A549 (cell line): ENCODE results near the gene ZNG1B. TPM values are rescaled to one million over a fixed set of nuclear protein-coding genes. Genes with fewer than 3 reads are reported as not detected.
A peak's percentile ranks its signal among the peaks of the same experiment; 100 is the strongest.
"Not testable (repeated sequence)": the region's sequence is repeated elsewhere in the genome, so short reads cannot be mapped to it uniquely, and the experiment has no call there.

ENCODE experiments used
- ATAC-seq, 2 experiments: fragments of 200-7000 bp in 1 of 2; fragments of >200 bp in 1 of 2; cut with Nextera tagmentation in 1 of 2; cut with Tn5 transposase in 1 of 2; 3 replicates each; pipeline versions ENCODE4 v1.8.0 to v1.9.1; 2018 to 2020; ENCODE audit warnings: mild to moderate bottlenecking in 1 of 2, moderate library complexity in 1 of 2
- CTCF ChIA-PET: fragments of 300-600 bp; sonication (Branson Sonifier 250); formaldehyde crosslinking; extraction: SDS; loops from one replicate; lab custom pipeline; 2021; ENCODE audit warnings: antibody characterized with exemption, inconsistent platforms; lab: Yijun Ruan, JAX
- POLR2A ChIA-PET: fragments of 350-600 bp; formaldehyde crosslinking; extraction: SDS; loops from one replicate; lab custom pipeline; 2021; ENCODE audit warnings: antibody characterized with exemption, inconsistent platforms; lab: Yijun Ruan, JAX
- DNase-seq, 2 experiments: peaks; one replicate each; pipeline versions ENCODE4 v3.0.0 to v3.0.0-alpha.2; 2011 to 2016; ENCODE audit warnings: low read depth in 1 of 2, low spot score in 1 of 2
- FAIRE-seq: peaks from 2 replicates; lab custom pipeline; 2011; peaks lifted over from hg19 to GRCh38; lab: Jason Lieb, UNC
- H3K27ac ChIP-seq, 2 experiments: fragments of >200 bp; sonication (Bioruptor Twin); formaldehyde crosslinking; 3 replicates each; pipeline ENCODE4 v1.5.1; 2016 to 2017
- H3K4me1 ChIP-seq: fragments of >200 bp; sonication (Bioruptor Twin); formaldehyde crosslinking; 3 replicates; pipeline ENCODE4 v1.6.1; 2016
- H3K4me2 ChIP-seq: fragments of >200 bp; sonication (Bioruptor Twin); formaldehyde crosslinking; 3 replicates; pipeline ENCODE4 v1.6.1; 2016
- H3K4me3 ChIP-seq: fragments of >200 bp; sonication (Bioruptor Twin); formaldehyde crosslinking; 3 replicates; pipeline ENCODE4 v1.5.1; 2016
- H3K9me3 ChIP-seq: fragments of >200 bp; sonication (Bioruptor Twin); formaldehyde crosslinking; 3 replicates; pipeline ENCODE4 v1.6.1; 2016
- CEBPB ChIP-seq, 2 experiments: fragments of >200 bp in 1 of 2; sonication (Bioruptor Twin) in 1 of 2; formaldehyde crosslinking in 1 of 2; IDR thresholded peaks; 2 replicates each; pipeline ENCODE4 v1.6.1; 2012 to 2016
- CTCF ChIP-seq: fragments of >200 bp; sonication (Bioruptor Twin); formaldehyde crosslinking; IDR thresholded peaks from 3 replicates; pipeline ENCODE4 v1.5.1; 2016
- ESRRA ChIP-seq: fragments of 150-350 bp; IDR thresholded peaks from 2 replicates; pipeline ENCODE4 v1.6.1; 2014; ENCODE audit warnings: mild to moderate bottlenecking, low read length, borderline replicate concordance
- FOXS1 ChIP-seq: fragments of 250-450 bp; sonication (Bioruptor Pico); IDR thresholded peaks from 2 replicates; pipeline ENCODE4 v1.5.0; 2020; ENCODE audit warnings: mild to moderate bottlenecking, moderate library complexity
- GATA3 ChIP-seq: IDR thresholded peaks from 2 replicates; pipeline ENCODE4 v1.6.1; 2012; ENCODE audit warnings: borderline replicate concordance
- HOXA7 ChIP-seq: fragments of 250-450 bp; sonication (Bioruptor Pico); IDR thresholded peaks from 2 replicates; pipeline ENCODE4 v1.5.0; 2020; ENCODE audit warnings: mild to moderate bottlenecking, moderate library complexity
- NR3C1 ChIP-seq: fragments of >200 bp; sonication (Bioruptor Twin); formaldehyde crosslinking; IDR thresholded peaks from 3 replicates; pipeline ENCODE4 v1.6.1; 2017
- PHF8 ChIP-seq: fragments of 200-600 bp; sonication (generic); IDR thresholded peaks from 2 replicates; pipeline ENCODE4 v1.6.1; 2016; ENCODE audit warnings: low read depth, mild to moderate bottlenecking, antibody characterized with exemption, moderate library complexity, borderline replicate concordance
- RAD21 ChIP-seq, 2 experiments: fragments of >200 bp in 1 of 2; sonication (Bioruptor Twin) in 1 of 2; formaldehyde crosslinking in 1 of 2; IDR thresholded peaks in 1 of 2; conservative IDR thresholded peaks in 1 of 2; 2 replicates in 1 of 2; 3 replicates in 1 of 2; pipeline ENCODE4 v1.6.1; 2012 to 2018; ENCODE audit warnings: inconsistent platforms in 1 of 2
- SMC3 ChIP-seq: fragments of >200 bp; sonication (Bioruptor Twin); formaldehyde crosslinking; IDR thresholded peaks from 3 replicates; pipeline ENCODE4 v1.6.1; 2018; ENCODE audit warnings: inconsistent platforms
- TP53 ChIP-seq: fragments of 250-450 bp; sonication (Bioruptor Pico); IDR thresholded peaks from 2 replicates; pipeline ENCODE4 v1.5.0; 2021; ENCODE audit warnings: mild to moderate bottlenecking, moderate library complexity
- WGBS: methylation state at CpG from one replicate; pipeline ENCODE4 v1.1.6; 2017; ENCODE audit errors: missing lambda C conversion rate; 5-methylcytosine and 5-hydroxymethylcytosine counted together
- polyA plus RNA-seq, 4 experiments: library from polyadenylated mRNA; depleted of rRNA in 3 of 4; stranded (reverse); fragments of >200 nt; fragmentation: RNase III in 1 of 4; extraction: RNeasy Plus Mini Kit Qiagen cat#74134 plus additional on column Dnase treatment in 1 of 4; gene quantifications; 2 replicates in 3 of 4; 3 replicates in 1 of 4; pipeline ENCODE4 v1.2.3, GENCODE V29; 2011 to 2017

Gene ZNG1B
- polyA plus RNA-seq, 2 of the 4 experiments (the other 2 are of a cell fraction), result 49.7 to 64.6 TPM

GRCh38 chr2:113391073-113391472 is 46.4 kb upstream of the ZNG1B start (continued):
- no peak for TF ChIP-seq ESRRA
- TF ChIP-seq TP53, result no peak
- TF ChIP-seq, all 56 proteins: peak for 0

- CTCF ChIA-PET, result interaction anchor here (3.0 kb wide), 1 partner anchor 16 kb away, joined by 10 read pairs; no protein-coding TSS in a partner anchor
- ATAC-seq, result no peak
- Histone ChIP-seq H3K4me3 (no peak overlapping the region), H3K27ac (no peak overlapping the region), H3K4me2 (no peak overlapping the region), H3K9me3 (no peaks in the 10 kb centered on the region), H3K4me1 (peaks cover 9% of the 10 kb centered on the region)
- 90% methylated on average over 4 of the region's 5 CpGs for WGBS
- TF ChIP-seq NR3C1, result no peak
- TF ChIP-seq PHF8, result no peak
- TF ChIP-seq HOXA7 (CRISPR knock-in tag), result no peak
- no peak for TF ChIP-seq CEBPB (IDR thresholded peaks at IDR 0.05)
- POLR2A ChIA-PET, result no interaction called here
- DNase-seq, result no peak
- FAIRE-seq, result no peak
Measured at GRCh38 chr2:113406114-113406513, 31.4 kb upstream of the ZNG1B start.

GRCh38 chr2:113407446-113408099 is 29.9 kb upstream of the ZNG1B start:
- 55% methylated on average over 3 of the region's 3 CpGs for WGBS
- Histone ChIP-seq H3K9me3 (no peaks in the 10 kb centered on the region), H3K27ac (no peak overlapping the region), H3K4me2 (peak overlapping the region; percentile 34; the same call in 2 of the 3 replicates), H3K4me3 (no peak overlapping the region)
- DNase-seq, result peak; percentile 32 to 62
- ChIA-PET POLR2A (no interaction called here), CTCF (interaction anchor here (0.6 to 3.0 kb wide), 8 partner anchors 13 to 327 kb away, joined by 3 to 10 read pairs (median 4); no protein-coding TSS in a partner anchor)
- ATAC-seq, result peak; percentile 70 to 89; a peak in 5 of 6 replicates
- TF ChIP-seq GATA3, result peak; percentile 43; the same call in 1 of the 2 replicates
- TF ChIP-seq RAD21 (conservative IDR thresholded peaks at IDR 0.05 in 1 of 2, IDR thresholded peaks at IDR 0.05 in 1 of 2), result peak; percentile 45 to 50; a peak in 4 of 5 replicates
- no peak for TF ChIP-seq FOXS1 (CRISPR knock-in tag)
- TF ChIP-seq SMC3, result peak; percentile 19; the same call in 1 of the 3 replicates
- peak; percentile 58 for TF ChIP-seq CTCF
- TF ChIP-seq, all 56 proteins: peak for 4
- FAIRE-seq, result no peak
- H3K4me1 ChIP-seq, result peaks cover 9% of the 10 kb centered on the region

- H3K27ac ChIP-seq, H3K4me2 ChIP-seq, ATAC-seq, H3K4me1 ChIP-seq, H3K9me3 ChIP-seq, POLR2A ChIA-PET, H3K4me3 ChIP-seq, DNase-seq, CTCF ChIA-PET, FAIRE-seq: not testable (repeated sequence)
- 86% methylated on average over 1 of the region's 3 CpGs for WGBS
Measured at GRCh38 chr2:113411725-113412352, 25.7 kb upstream of the ZNG1B start.

- H3K4me2 ChIP-seq, H3K4me3 ChIP-seq, CTCF ChIA-PET, FAIRE-seq, ATAC-seq, H3K4me1 ChIP-seq, H3K9me3 ChIP-seq, H3K27ac ChIP-seq, POLR2A ChIA-PET, DNase-seq: not testable (repeated sequence)
- 85% methylated on average over 5 of the region's 5 CpGs for WGBS
Measured at GRCh38 chr2:113412774-113413173, 24.7 kb upstream of the ZNG1B start.

- H3K9me3 ChIP-seq, H3K27ac ChIP-seq, H3K4me2 ChIP-seq, FAIRE-seq, CTCF ChIA-PET, H3K4me3 ChIP-seq, POLR2A ChIA-PET, H3K4me1 ChIP-seq, DNase-seq, ATAC-seq: not testable (repeated sequence)
- WGBS, result 13% methylated on average over 1 of the region's 1 CpG
Measured at GRCh38 chr2:113431773-113432172, 5.7 kb upstream of the ZNG1B start.

GRCh38 chr2:113433468-113433867 is 4.0 kb upstream of the ZNG1B start:
- H3K4me2 ChIP-seq, H3K4me3 ChIP-seq, POLR2A ChIA-PET, FAIRE-seq, H3K4me1 ChIP-seq, DNase-seq, H3K27ac ChIP-seq, CTCF ChIA-PET, H3K9me3 ChIP-seq, ATAC-seq: not testable (repeated sequence)

- not testable (repeated sequence) for H3K27ac ChIP-seq, H3K9me3 ChIP-seq, H3K4me2 ChIP-seq
Measured at GRCh38 chr2:113465770-113466169, 28.3 kb downstream of the ZNG1B start.

More at GRCh38 chr2:113465770-113466169, 28.3 kb downstream of the ZNG1B start:
- ATAC-seq, H3K4me3 ChIP-seq, DNase-seq, H3K4me1 ChIP-seq, POLR2A ChIA-PET, FAIRE-seq, CTCF ChIA-PET: not testable (repeated sequence)
